Activated naive CD4-positive, alpha-beta T cell treated with anti-CD3 and anti-CD28 coated beads, Interleukin-2, amount 10 ng/mL, durations not matched to agents 7 days and 5 days (primary cell): ENCODE results near the gene ZNF665.
A peak's percentile ranks its signal among the peaks of the same experiment; 100 is the strongest.
"Not testable (repeated sequence)": the region's sequence is repeated elsewhere in the genome, so short reads cannot be mapped to it uniquely, and the experiment has no call there.

Source experiments
- CTCF ChIA-PET: fragments of 350-600 bp; sonication (Branson Sonifier 250); formaldehyde crosslinking; loops from one replicate; lab custom pipeline; 2021; ENCODE audit warnings: antibody characterized with exemption; lab: Charles Lee
- DNase-seq: peaks from one replicate; pipeline ENCODE4 v3.0.0-alpha.2; 2020
- H3K27ac Mint-ChIP-seq: one replicate; pipeline ENCODE4 v1.8.0; 2021; ENCODE audit warnings: mild to moderate bottlenecking, moderate library complexity, mixed read lengths
- H3K27me3 Mint-ChIP-seq: one replicate; pipeline ENCODE4 v1.8.0; 2021; ENCODE audit warnings: mild to moderate bottlenecking, mixed read lengths
- H3K36me3 Mint-ChIP-seq: one replicate; pipeline ENCODE4 v1.8.0; 2021; ENCODE audit warnings: mixed read lengths
- H3K4me1 Mint-ChIP-seq: one replicate; pipeline ENCODE4 v1.8.0; 2021; ENCODE audit warnings: mixed read lengths
- H3K4me3 Mint-ChIP-seq: one replicate; pipeline ENCODE4 v1.8.0; 2021; ENCODE audit warnings: mild to moderate bottlenecking, moderate library complexity, mixed read lengths
- H3K9me3 Mint-ChIP-seq: one replicate; pipeline ENCODE4 v1.8.0; 2021; ENCODE audit warnings: mixed read lengths

The ZNF665 gene

DNA sequence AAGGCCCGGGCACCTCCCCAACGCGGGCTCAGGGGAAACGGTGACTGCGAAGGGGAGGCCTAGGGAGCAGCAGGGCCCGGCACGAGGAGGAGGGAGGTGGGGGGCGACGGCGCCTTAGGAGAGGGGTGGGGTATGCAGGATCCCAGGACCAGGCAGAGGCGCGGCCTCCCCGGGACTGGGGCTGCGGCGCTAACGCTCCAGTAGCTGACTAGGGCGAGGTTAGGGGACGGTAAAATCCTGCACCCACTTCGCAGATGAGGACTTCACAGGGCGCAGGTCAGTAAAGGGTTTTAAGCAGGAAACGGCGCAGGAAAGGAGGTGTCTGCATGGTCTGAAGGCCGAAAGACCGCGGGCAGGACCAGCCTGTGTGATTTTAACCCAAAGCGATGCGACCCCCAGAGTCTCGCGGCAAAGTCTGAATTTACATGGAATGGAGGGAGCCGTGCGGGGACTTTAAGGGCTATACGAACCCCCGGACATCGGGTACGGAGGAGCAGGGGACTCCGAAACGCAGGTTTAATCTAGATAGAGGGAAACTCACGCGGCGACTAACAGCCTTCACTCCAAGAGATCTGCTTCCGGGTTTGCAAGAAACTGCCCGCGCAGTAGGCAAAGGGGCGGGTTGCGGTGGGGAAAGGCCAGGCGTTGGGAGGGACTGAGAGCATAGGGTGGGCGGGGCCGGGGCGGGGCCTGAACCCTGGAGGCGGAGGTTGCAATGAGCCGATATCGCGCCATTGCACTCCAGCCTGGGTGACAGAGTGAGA lies at the start of gene ZNF665:
ZNF665 (minus strand) TSS at position 588 of the 764 bp plus-strand sequence. CDS start 10,460 bp downstream, outside the sequence.
- H3K36me3 Mint-ChIP-seq, result peaks cover 43% of the 10 kb centered on the region
- peak; percentile 91 for DNase-seq
- H3K9me3 Mint-ChIP-seq, result peaks cover 51% of the 10 kb centered on the region
- H3K4me3 Mint-ChIP-seq, result peak within 1 kb of the TSS; percentile 79
- CTCF ChIA-PET, result interaction anchor here (0.6 to 1.4 kb wide), 2 partner anchors 15 to 600 kb away, joined by 3 to 4 read pairs; no protein-coding TSS in a partner anchor
- peak within 1 kb of the TSS; percentile 92 for H3K27ac Mint-ChIP-seq
- H3K27me3 Mint-ChIP-seq, result no peaks in the 10 kb centered on the region
- H3K4me1 Mint-ChIP-seq, result peaks cover 40% of the 10 kb centered on the region

DNA sequence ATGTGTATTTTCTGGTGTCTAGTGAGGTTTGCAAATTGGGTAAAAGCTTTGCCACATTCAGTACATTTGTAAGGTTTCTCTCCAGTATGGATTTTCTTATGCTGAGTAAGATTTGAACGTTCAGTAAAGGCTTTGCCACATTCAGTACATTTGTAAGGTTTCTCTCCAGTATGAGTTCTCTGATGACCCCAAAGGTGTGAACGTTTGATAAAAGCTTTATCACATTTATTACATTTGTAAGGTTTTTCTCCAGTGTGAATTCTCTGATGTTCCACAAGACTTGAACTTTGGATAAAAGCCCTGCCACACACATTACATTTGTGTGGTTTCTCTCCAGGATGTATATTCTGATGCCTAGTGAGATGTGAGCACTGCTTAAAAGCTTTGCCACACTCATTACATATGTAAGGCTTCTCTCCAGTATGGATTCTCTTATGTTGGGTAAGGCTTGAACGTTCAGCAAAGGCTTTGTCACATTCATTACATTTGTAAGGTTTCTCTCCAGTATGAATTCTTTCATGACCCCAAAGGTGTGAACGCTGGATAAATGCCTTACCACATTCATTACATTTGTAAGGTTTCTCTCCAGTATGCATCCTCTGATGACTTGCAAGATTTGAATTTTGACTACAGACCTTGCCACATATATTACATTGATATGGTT lies 44.1 kb upstream of the ZNF665 start:
- no peak overlapping the region for H3K27ac Mint-ChIP-seq
- H3K36me3 Mint-ChIP-seq, result peaks cover 31% of the 10 kb centered on the region
- no peak for DNase-seq
- H3K4me1 Mint-ChIP-seq, result no peaks in the 10 kb centered on the region
- H3K27me3 Mint-ChIP-seq, result no peaks in the 10 kb centered on the region
- H3K9me3 Mint-ChIP-seq, result peaks cover 71% of the 10 kb centered on the region
- H3K4me3 Mint-ChIP-seq, result no peak overlapping the region
- CTCF ChIA-PET, result no interaction called here

DNA sequence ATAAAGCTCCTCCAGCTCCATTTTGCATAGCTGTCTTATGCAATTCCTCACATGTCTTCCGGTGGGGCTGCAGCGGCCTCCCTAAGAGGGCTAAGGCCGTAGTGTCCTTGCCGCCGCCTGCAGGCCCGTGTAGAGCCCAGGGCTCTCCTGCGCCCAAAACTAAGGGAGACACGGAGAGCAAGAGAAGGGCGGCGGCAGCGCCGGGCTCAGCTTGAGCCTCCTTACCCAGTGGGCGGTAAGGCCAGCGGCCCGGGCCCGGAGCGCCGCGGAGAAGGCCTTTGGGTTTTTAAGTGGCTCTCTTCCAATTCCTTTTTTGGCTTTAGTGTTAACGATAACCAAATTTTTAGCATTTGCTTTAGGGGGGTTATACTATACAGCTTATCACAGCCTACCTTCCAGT lies 31.4 kb upstream of the ZNF665 start:
- H3K36me3 Mint-ChIP-seq, result peaks cover 4% of the 10 kb centered on the region
- H3K27ac Mint-ChIP-seq, result no peak overlapping the region
- no peak overlapping the region for H3K4me3 Mint-ChIP-seq
- H3K4me1 Mint-ChIP-seq, result no peaks in the 10 kb centered on the region
- peaks cover 57% of the 10 kb centered on the region for H3K9me3 Mint-ChIP-seq
- no peak for DNase-seq
- H3K27me3 Mint-ChIP-seq, result no peaks in the 10 kb centered on the region
- CTCF ChIA-PET, result no interaction called here

DNA sequence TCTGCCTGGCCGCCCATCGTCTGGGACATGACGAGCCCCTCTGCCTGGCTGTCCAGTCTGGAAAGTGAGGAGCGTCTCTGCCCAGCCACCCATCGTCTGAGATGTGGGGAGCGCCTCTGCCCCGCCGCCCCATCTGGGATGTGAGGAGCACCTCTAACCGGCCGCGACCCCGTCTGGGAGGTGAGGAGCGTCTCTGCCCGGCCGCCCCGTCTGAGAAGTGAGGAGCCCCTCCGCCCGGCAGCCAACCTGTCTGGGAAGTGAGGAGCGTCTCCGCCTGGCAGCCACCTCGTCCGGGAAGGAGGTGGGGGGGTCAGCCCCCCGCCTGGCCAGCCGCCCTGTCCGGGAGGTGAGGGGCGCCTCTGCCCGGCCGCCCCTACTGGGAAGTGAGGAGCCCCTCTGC lies 29.6 kb upstream of the ZNF665 start:
- H3K4me3 Mint-ChIP-seq, H3K4me1 Mint-ChIP-seq, H3K27ac Mint-ChIP-seq, H3K36me3 Mint-ChIP-seq, DNase-seq, H3K27me3 Mint-ChIP-seq, CTCF ChIA-PET: not testable (repeated sequence)
- peaks cover 59% of the 10 kb centered on the region for H3K9me3 Mint-ChIP-seq

DNA sequence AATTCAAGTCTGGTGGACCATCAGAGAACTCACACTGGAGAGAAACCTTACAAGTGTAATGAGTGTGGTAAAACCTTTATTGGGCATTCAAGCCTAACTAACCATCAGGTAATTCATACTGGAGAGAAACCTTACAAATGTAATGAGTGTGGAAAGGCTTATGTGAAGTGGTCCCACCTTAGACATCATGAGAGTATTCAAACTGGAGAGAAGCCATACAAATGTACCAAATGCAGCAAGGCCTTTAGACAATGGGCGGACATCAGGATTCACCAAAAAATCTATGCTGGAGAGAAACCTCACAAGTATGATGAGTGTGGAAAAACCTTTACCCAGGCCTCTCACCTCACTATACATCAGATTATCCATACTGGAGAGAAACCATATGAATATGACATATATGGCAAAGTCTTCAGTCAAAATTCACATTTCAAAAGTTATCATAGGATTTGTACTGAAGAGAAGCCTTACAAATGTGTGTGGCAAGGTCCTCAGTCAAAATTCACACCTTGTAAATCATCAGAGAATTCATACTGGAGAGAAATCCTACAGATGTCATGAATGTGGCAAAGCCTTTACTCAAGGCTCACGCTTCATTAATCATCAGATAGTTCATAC lies 19.7 kb upstream of the ZNF665 start:
- Mint-ChIP-seq H3K4me1 (no peaks in the 10 kb centered on the region), H3K36me3 (peaks cover 51% of the 10 kb centered on the region), H3K4me3 (no peak overlapping the region), H3K27me3 (no peaks in the 10 kb centered on the region), H3K27ac (no peak overlapping the region), H3K9me3 (peaks cover 82% of the 10 kb centered on the region)
- DNase-seq, result no peak
- CTCF ChIA-PET, result no interaction called here

DNA sequence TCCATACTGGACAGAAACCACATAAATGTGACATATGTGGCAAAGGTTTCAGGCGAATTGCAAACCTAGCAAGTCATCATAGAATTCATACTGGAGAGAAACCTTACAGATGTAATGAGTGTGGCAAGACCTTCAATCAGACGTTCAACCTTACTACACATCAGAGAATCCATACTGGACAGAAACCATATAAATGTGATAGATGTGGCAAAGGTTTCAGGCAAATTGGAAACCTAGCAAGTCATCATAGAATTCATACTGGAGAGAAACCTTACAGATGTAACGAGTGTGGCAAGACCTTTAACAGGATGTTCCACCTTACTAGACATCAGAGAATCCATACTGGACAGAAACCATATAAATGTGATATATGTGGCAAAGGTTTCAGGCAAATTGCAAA lies 18.4 kb upstream of the ZNF665 start:
- not testable (repeated sequence) for H3K4me3 Mint-ChIP-seq

DNA sequence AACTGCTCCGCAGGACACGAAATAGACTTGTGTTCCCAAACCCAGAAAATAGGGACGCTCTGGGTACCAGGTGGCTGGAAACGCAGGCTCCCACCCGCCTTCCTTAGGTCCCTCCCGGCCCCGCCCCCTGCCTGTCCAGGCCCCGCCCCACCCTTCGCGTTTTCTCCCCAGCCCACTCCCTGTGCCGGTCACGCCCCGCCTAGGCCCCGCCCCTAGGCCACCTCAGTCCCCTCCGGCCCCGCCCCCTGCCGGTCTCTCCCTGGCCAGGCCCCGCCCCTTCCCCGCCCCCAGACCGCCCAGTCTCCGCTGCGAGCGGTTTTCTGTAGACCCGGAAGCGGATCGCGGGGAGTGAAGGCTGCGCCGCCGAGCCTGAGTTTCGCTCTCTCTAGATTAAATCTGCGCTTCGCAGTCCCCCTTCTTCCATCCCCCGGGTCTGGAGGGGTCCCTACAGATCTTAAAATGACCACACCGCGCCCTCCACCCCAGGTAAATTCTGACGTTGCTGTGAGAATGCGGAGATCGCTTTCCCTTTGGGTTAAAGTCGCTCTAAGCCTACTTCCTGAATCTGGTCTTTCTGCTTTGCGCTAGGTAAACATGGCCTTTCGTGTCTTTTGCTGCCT lies 3.7 kb upstream of the ZNF665 start:
- Mint-ChIP-seq H3K4me3 (peak overlapping the region; percentile 94), H3K27ac (peak overlapping the region; percentile 98), H3K9me3 (peaks cover 51% of the 10 kb centered on the region), H3K4me1 (peaks cover 38% of the 10 kb centered on the region), H3K27me3 (no peaks in the 10 kb centered on the region), H3K36me3 (peaks cover 48% of the 10 kb centered on the region)
- peak; percentile 98 for DNase-seq
- CTCF ChIA-PET, result no interaction called here

More for the DNA sequence above, 18.4 kb upstream of the ZNF665 start:
- H3K27ac Mint-ChIP-seq, H3K4me1 Mint-ChIP-seq, CTCF ChIA-PET, DNase-seq, H3K27me3 Mint-ChIP-seq: not testable (repeated sequence)
- Mint-ChIP-seq H3K36me3 (peaks cover 61% of the 10 kb centered on the region), H3K9me3 (peaks cover 88% of the 10 kb centered on the region)

DNA sequence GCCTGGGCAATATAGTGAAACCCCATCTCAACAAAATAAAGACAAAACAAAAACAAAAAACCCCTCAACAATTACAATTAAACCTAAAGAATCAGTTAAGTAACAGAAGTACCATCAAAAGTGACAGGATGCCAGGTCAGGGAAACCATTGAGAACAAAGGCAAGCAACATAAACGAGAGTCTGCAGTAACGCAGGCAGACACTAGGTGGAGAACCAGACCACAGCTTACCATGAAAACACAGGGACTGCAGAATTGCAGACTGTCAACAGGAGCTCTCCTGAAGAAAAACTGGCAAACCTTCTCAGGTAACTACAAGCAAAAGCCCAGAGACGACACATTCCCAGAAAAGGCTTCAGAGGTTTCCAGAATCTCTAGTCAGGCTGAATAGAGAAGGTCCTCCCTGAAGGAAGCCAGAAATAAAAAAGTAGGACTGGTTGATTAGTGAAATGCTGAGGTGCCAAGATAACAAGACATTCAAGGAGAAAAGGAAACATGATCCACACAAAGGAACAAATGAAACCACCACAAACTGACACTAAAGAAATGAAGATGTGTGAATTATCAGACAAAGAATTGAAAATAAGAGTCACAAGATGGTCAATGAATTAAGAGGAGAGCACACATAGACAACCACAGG lies 2.2 kb upstream of the ZNF665 start:
- peaks cover 40% of the 10 kb centered on the region for H3K4me1 Mint-ChIP-seq
- no peaks in the 10 kb centered on the region for H3K27me3 Mint-ChIP-seq
- peak overlapping the region; percentile 32 for H3K4me3 Mint-ChIP-seq
- H3K27ac Mint-ChIP-seq, result peak overlapping the region; percentile 29
- H3K9me3 Mint-ChIP-seq, result peaks cover 56% of the 10 kb centered on the region
- CTCF ChIA-PET, result interaction anchor here (0.6 to 1.7 kb wide), 6 partner anchors 26 to 597 kb away, joined by 3 to 6 read pairs (median 3); partner anchors contain the start of gene ZNF845
- DNase-seq, result peak; percentile 83
- peaks cover 52% of the 10 kb centered on the region for H3K36me3 Mint-ChIP-seq

DNA sequence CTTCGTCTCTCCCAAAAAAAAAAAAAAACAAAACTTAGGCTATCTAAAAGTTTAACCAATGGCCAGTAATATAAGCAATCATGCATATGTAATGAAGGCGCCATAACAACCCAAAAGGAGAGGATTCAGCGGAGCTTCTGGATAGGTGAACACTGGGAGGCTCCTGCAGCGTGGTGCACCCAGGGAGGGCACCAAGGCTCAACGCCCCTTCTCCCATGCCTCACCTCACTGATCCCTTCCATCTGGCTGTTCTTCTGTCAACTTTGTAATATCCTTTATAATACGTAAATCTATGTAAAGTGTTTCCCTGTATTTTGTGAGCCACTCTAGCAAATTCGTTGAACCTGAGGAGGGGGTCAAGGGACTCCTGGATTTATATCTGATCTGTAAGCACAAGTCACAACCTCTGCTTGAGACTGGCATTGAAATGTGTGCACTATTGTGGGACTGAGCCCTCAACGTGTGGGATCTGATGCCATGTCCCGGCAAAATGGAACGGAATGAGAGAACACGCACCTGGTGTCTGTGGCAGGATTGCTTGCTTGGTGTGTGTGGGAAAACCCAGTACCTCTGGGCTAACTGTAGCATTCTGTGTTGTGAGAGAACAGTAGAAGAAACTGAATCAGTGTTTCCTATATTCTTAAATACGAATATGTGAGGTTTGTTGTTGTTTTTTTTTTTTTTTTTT lies 521 bp upstream of the ZNF665 start:
- Mint-ChIP-seq H3K36me3 (peaks cover 46% of the 10 kb centered on the region), H3K9me3 (peaks cover 50% of the 10 kb centered on the region), H3K4me3 (peak overlapping the region; percentile 79), H3K27me3 (no peaks in the 10 kb centered on the region), H3K27ac (peak overlapping the region; percentile 92), H3K4me1 (peaks cover 40% of the 10 kb centered on the region)
- no peak for DNase-seq
- CTCF ChIA-PET, result interaction anchor here (1.4 kb wide), 1 partner anchor 599 kb away, joined by 4 read pairs; no protein-coding TSS in a partner anchor

DNA sequence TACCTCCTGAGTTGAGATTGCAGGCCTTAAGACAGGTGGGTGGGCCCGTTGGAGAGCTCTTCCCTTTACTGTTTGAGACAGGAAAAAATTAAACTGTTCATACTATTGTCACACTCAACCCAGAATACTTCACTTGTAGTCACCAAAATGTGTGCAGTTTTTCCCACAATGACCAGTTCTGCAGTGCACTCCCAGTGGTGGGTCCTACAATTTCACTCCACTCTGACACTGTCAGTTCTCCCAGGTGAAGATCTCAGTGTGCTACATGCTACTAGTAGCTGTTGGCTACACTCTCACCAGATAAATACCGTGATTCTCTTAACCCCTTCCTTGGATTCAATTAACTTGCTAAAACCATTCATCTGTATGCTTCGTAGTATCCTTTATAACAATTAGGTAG lies 2.9 kb downstream of the ZNF665 start:
- CTCF ChIA-PET, result no interaction called here
- peaks cover 23% of the 10 kb centered on the region for H3K4me1 Mint-ChIP-seq
- peaks cover 38% of the 10 kb centered on the region for H3K36me3 Mint-ChIP-seq
- DNase-seq, result no peak
- H3K27me3 Mint-ChIP-seq, result no peaks in the 10 kb centered on the region
- no peak overlapping the region for H3K27ac Mint-ChIP-seq
- H3K9me3 Mint-ChIP-seq, result peaks cover 42% of the 10 kb centered on the region
- no peak overlapping the region for H3K4me3 Mint-ChIP-seq

DNA sequence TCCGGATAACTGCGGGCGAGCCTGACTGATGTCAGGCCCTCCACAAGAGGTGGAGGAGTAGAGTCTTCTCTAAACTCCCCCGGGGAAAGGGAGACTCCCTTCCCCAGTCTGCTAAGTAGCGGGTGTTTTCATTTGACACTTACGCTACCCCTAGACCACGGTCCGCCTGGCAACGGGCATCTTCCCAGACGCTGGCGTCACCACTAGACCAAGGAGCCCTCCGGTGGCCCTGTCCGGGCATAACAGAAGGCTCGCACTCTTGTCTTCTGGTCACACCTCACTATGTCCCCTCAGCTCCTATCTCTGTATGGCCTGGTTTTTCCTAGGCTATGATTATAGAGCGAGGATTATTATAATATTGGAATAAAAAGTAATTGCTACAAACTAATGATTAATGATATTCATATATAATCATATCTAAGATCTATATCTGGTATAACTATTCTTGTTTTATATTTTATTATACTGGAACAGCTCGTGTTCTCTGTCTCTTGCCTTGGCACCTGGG lies 3.4 kb downstream of the ZNF665 start:
- peaks cover 21% of the 10 kb centered on the region for H3K4me1 Mint-ChIP-seq
- peaks cover 41% of the 10 kb centered on the region for H3K9me3 Mint-ChIP-seq
- CTCF ChIA-PET, H3K27ac Mint-ChIP-seq, H3K27me3 Mint-ChIP-seq, H3K4me3 Mint-ChIP-seq, DNase-seq: not testable (repeated sequence)
- H3K36me3 Mint-ChIP-seq, result peaks cover 38% of the 10 kb centered on the region

DNA sequence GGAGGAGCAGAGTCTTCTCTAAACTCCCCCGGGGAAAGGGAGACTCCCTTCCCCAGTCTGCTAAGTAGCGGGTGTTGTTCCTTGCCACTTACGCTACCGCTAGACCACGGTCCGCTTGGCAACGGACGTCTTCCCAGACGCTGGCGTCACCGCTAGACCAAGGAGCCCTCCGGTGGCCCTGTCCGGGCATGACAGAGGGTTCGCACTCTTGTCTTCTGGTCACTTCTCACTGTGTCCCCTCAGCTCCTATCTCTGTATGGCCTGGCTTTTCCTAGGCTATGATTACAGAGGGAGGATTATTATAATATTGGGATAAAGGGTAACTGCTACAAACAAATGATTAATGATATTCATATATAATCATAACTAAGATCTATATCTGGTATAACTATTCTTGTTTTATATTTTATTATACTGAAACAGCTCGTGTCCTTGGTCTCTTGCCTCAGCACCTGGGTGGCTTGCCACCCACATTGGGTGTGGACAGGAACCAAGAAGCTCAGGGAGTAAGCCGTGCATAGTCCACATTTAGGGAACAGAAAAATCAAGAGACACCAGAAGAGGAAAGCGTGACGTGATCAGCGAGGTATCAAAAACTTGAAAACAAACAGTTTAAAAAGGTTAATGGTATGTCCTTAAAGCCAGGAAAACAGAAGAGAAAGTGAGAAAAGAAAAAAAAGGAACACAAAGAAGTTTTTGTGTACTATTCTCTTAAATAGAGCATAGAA lies 7.8 kb downstream of the ZNF665 start:
- H3K27me3 Mint-ChIP-seq, H3K4me1 Mint-ChIP-seq, H3K27ac Mint-ChIP-seq, CTCF ChIA-PET, DNase-seq, H3K4me3 Mint-ChIP-seq: not testable (repeated sequence)
- Mint-ChIP-seq H3K9me3 (peaks cover 22% of the 10 kb centered on the region), H3K36me3 (peaks cover 30% of the 10 kb centered on the region)
